Fibroblast of lung (primary cell): ENCODE results near the gene RIPOR3. TPM values are rescaled to one million over a fixed set of nuclear protein-coding genes. Genes with fewer than 3 reads are reported as not detected.

Source experiments
- DNase-seq, 2 donors: peaks; one replicate each; pipeline versions ENCODE4 v3.0.0 to v3.0.0-alpha.2; 2010; ENCODE audit warnings: low read depth in 2 of 2
- H2AFZ ChIP-seq: 2 replicates; pipeline ENCODE4 v1.5.1; 2012; ENCODE audit warnings: low read length, control low read depth, inconsistent platforms
- H3K27ac ChIP-seq: 2 replicates; pipeline ENCODE4 v1.5.1; 2011; ENCODE audit warnings: low read length, control low read depth; ENCODE audit not compliant: insufficient read depth
- H3K27me3 ChIP-seq: 2 replicates; pipeline ENCODE4 v1.5.1; 2011; ENCODE audit warnings: mild to moderate bottlenecking, low read length; ENCODE audit not compliant: control insufficient read depth, insufficient read depth
- H3K36me3 ChIP-seq: 2 replicates; pipeline ENCODE4 v1.5.1; 2011; ENCODE audit warnings: low read length; ENCODE audit not compliant: control insufficient read depth, insufficient read depth
- H3K4me1 ChIP-seq: 2 replicates; pipeline ENCODE4 v1.5.1; 2011; ENCODE audit warnings: low read length; ENCODE audit not compliant: control insufficient read depth, insufficient read depth; ENCODE audit errors: extremely low read depth
- H3K4me2 ChIP-seq: 2 replicates; pipeline ENCODE4 v1.5.1; 2011; ENCODE audit warnings: low read length, control low read depth; ENCODE audit not compliant: insufficient read depth; ENCODE audit errors: extremely low read depth
- H3K4me3 ChIP-seq, 4 experiments: fragments of 200-600 bp in 1 of 4; sonication (generic) in 1 of 4; replicated peaks in 1 of 4; 2 replicates each; pipeline ENCODE4 v1.5.1; 2011 to 2016; ENCODE audit warnings: low read length in 4 of 4, low read depth in 3 of 4, mild to moderate bottlenecking in 3 of 4, control low read depth in 2 of 4, inconsistent platforms in 1 of 4, mixed read lengths in 1 of 4; ENCODE audit not compliant: insufficient read depth in 1 of 4; ENCODE audit errors: control extremely low read depth in 1 of 4
- H3K79me2 ChIP-seq: 2 replicates; pipeline ENCODE4 v1.5.1; 2012; ENCODE audit warnings: mild to moderate bottlenecking, low read length, inconsistent platforms; ENCODE audit not compliant: control insufficient read depth, insufficient read depth
- H3K9ac ChIP-seq: 2 replicates; pipeline ENCODE4 v1.5.1; 2011; ENCODE audit warnings: mild to moderate bottlenecking, low read length, control low read depth; ENCODE audit not compliant: insufficient read depth
- H3K9me3 ChIP-seq: 2 replicates; pipeline ENCODE4 v1.5.1; 2012; ENCODE audit warnings: low read depth, low read length; ENCODE audit not compliant: control insufficient read depth, insufficient read depth
- H4K20me1 ChIP-seq: 2 replicates; pipeline ENCODE4 v1.5.1; 2011; ENCODE audit warnings: low read length; ENCODE audit not compliant: control insufficient read depth, insufficient read depth; ENCODE audit errors: extremely low read depth
- EZH2 ChIP-seq: IDR thresholded peaks from 2 replicates; pipeline ENCODE4 v1.5.1; 2012; ENCODE audit warnings: low read length, control low read depth, mild to moderate bottlenecking; ENCODE audit errors: missing control alignments
- polyA plus RNA-seq, 2 donors: library from polyadenylated mRNA; depleted of rRNA in 1 of 2; stranded (reverse) in 1 of 2; unstranded in 1 of 2; fragments of >200 nt; gene quantifications; 2 replicates each; pipeline ENCODE4 v1.2.1, GENCODE V29; 2011 to 2012; ENCODE audit warnings: missing spikeins in 1 of 2
- total RNA-seq: library from RNA; depleted of rRNA; stranded (reverse); fragments of >200 nt; gene quantifications from 2 replicates; pipeline ENCODE4 v1.2.1, GENCODE V29; 2014
- TF ChIP-seq, protein P1 (sequence below), 2 donors: IDR thresholded peaks in 1 of 2; conservative IDR thresholded peaks in 1 of 2; 1 replicate in 1 of 2; 2 replicates in 1 of 2; pipeline ENCODE4 v1.5.1; 2011 to 2012; ENCODE audit warnings: low read length in 2 of 2, control low read depth in 1 of 2, inconsistent platforms in 1 of 2, low read depth in 1 of 2, mild to moderate bottlenecking in 1 of 2

RIPOR3 gene
- total and polyA plus RNA-seq, 2 donors (not counting 1 experiment from before 2014, with no cell fraction given): 2.0 to 4.1 TPM

DNA sequence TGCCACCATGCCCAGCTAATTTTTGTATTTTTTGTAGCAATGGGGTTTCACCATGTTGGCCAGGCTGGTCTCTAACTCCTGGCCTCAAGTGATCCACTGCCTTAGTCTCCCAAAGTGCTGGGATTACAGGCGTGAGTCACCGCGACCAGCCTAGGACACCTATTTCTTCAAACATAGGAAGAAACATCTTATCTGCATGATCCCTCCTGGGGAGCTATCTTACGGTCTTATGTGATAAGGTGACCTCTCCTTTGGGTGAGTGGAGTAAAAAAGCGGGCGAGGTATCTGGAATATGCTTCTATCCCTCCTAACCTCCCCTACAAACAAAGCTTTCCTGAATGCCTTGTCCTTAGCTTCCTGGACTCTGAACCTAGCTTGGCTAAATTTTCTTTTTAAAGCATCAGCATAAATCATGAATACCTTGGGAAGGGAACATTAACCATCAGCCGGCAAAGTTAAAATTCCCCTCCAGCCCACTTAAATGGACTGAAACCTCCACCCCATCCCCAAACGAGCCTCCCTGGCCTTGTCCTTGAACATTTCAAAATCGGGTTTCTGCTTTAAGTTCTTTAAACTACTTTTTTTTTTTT lies 24.5 kb downstream of the RIPOR3 start:
- Histone ChIP-seq H3K36me3 (no peaks in the 10 kb centered on the region), H3K27me3 (no peaks in the 10 kb centered on the region), H3K79me2 (no peaks in the 10 kb centered on the region), H3K27ac (no peak overlapping the region), H3K4me2 (no peak overlapping the region), H3K4me3 (no peak overlapping the region), H2AFZ (no peak overlapping the region), H3K9me3 (no peaks in the 10 kb centered on the region), H3K4me1 (no peaks in the 10 kb centered on the region), H4K20me1 (no peaks in the 10 kb centered on the region), H3K9ac (no peak overlapping the region)
- TF ChIP-seq, protein P1, sequence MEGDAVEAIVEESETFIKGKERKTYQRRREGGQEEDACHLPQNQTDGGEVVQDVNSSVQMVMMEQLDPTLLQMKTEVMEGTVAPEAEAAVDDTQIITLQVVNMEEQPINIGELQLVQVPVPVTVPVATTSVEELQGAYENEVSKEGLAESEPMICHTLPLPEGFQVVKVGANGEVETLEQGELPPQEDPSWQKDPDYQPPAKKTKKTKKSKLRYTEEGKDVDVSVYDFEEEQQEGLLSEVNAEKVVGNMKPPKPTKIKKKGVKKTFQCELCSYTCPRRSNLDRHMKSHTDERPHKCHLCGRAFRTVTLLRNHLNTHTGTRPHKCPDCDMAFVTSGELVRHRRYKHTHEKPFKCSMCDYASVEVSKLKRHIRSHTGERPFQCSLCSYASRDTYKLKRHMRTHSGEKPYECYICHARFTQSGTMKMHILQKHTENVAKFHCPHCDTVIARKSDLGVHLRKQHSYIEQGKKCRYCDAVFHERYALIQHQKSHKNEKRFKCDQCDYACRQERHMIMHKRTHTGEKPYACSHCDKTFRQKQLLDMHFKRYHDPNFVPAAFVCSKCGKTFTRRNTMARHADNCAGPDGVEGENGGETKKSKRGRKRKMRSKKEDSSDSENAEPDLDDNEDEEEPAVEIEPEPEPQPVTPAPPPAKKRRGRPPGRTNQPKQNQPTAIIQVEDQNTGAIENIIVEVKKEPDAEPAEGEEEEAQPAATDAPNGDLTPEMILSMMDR (conservative IDR thresholded peaks at IDR 0.05 in 1 of 2, IDR thresholded peaks at IDR 0.05 in 1 of 2; ENCODE audit: low read depth in 1 of 2, low read length in 2 of 2): no peak
- no peak for TF ChIP-seq EZH2
- no peak for DNase-seq

GRCh38 chr20:50664254-50664653 lies 27.1 kb downstream of the RIPOR3 start:
- no peaks in the 10 kb centered on the region for H3K27me3 ChIP-seq
- H3K4me1 ChIP-seq: peaks cover 2% of the 10 kb centered on the region
- no peak overlapping the region for H3K4me2 ChIP-seq
- no peak for DNase-seq
- no peaks in the 10 kb centered on the region for H3K9me3 ChIP-seq
- no peak overlapping the region for H2AFZ ChIP-seq
- no peak overlapping the region for H3K4me3 ChIP-seq
- no peak overlapping the region for H3K9ac ChIP-seq
- H4K20me1 ChIP-seq: no peaks in the 10 kb centered on the region
- TF ChIP-seq, protein P1 (conservative IDR thresholded peaks at IDR 0.05 in 1 of 2, IDR thresholded peaks at IDR 0.05 in 1 of 2; ENCODE audit: low read depth in 1 of 2, low read length in 2 of 2): no peak
- TF ChIP-seq EZH2: no peak
- H3K79me2 ChIP-seq: no peaks in the 10 kb centered on the region
- H3K27ac ChIP-seq: no peak overlapping the region
- H3K36me3 ChIP-seq: no peaks in the 10 kb centered on the region

- Histone ChIP-seq H3K4me3 (no peak overlapping the region), H3K27me3 (no peaks in the 10 kb centered on the region), H3K27ac (no peak overlapping the region), H2AFZ (no peak overlapping the region), H3K4me1 (peaks cover 2% of the 10 kb centered on the region), H4K20me1 (no peaks in the 10 kb centered on the region), H3K9ac (no peak overlapping the region), H3K4me2 (no peak overlapping the region), H3K79me2 (no peaks in the 10 kb centered on the region), H3K36me3 (no peaks in the 10 kb centered on the region), H3K9me3 (no peaks in the 10 kb centered on the region)
- no peak for DNase-seq
- TF ChIP-seq, protein P1 (conservative IDR thresholded peaks at IDR 0.05 in 1 of 2, IDR thresholded peaks at IDR 0.05 in 1 of 2; ENCODE audit: low read depth in 1 of 2, low read length in 2 of 2): no peak
Observed at GRCh38 chr20:50663095-50663821, 28.1 kb downstream of the RIPOR3 start.
